OCI-LY7 (cell line): ENCODE results near the gene ANKRD11.

Experiments used
- CTCF ChIP-seq: fragments of 200-600 bp; sonication (generic); conservative IDR thresholded peaks from 2 replicates; pipeline ENCODE4 v1.5.1; 2014; ENCODE audit warnings: mild to moderate bottlenecking, antibody characterized with exemption, low read length, moderate library complexity, mixed read lengths
- EZH2phosphoT487 ChIP-seq: fragments of 200-600 bp; sonication (generic); IDR thresholded peaks from 2 replicates; pipeline ENCODE4 v1.6.1; 2018; ENCODE audit warnings: low read depth, borderline replicate concordance, mild to moderate bottlenecking, mixed run types, antibody characterized with exemption, low read length, moderate library complexity, mixed read lengths

GRCh38 chr16:89318871-89319630 lies 171.3 kb downstream of the ANKRD11 start:
- no peak for TF ChIP-seq CTCF
- no peak for TF ChIP-seq EZH2phosphoT487
